AG09309 (cell line): ENCODE data around the gene MPL.

Experiments
- DNase-seq: peaks from one replicate; pipeline ENCODE4 v3.0.0-alpha.2; 2010; ENCODE audit warnings: low read depth
- H3K4me3 ChIP-seq: 2 replicates; pipeline ENCODE4 v1.5.1; 2011; ENCODE audit warnings: mild to moderate bottlenecking, low read depth, low read length, moderate library complexity; ENCODE audit not compliant: control insufficient read depth
- TF ChIP-seq, protein P1 (sequence below): IDR thresholded peaks from 2 replicates; pipeline ENCODE4 v1.5.1; 2011; ENCODE audit warnings: mild to moderate bottlenecking, low read depth, low read length, inconsistent platforms; ENCODE audit not compliant: insufficient read depth, control insufficient read depth; ENCODE audit errors: missing control alignments

The MPL gene

DNA sequence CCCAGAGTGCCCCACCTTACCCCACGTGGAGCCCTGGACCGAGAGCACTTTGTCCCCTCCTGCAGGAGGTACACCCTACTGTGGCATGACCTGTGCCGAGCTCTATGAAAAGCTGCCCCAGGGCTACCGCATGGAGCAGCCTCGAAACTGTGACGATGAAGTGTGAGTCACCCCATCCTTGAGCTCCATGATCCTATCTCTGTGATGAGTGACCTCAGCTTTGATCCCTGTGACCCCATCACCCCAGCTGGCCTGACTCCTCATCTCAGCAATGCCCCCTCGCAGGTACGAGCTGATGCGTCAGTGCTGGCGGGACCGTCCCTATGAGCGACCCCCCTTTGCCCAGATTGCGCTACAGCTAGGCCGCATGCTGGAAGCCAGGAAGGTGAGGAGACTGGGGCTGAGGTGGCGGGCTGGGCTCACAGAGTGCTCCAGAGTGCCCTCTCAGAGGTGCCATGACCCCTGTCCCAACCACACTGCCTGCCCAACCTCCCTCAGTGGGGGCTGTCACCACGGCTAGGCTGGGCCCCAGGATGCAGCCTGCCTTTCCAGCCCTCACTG, 16.2 kb upstream of the MPL start:
- TF ChIP-seq, protein P1, sequence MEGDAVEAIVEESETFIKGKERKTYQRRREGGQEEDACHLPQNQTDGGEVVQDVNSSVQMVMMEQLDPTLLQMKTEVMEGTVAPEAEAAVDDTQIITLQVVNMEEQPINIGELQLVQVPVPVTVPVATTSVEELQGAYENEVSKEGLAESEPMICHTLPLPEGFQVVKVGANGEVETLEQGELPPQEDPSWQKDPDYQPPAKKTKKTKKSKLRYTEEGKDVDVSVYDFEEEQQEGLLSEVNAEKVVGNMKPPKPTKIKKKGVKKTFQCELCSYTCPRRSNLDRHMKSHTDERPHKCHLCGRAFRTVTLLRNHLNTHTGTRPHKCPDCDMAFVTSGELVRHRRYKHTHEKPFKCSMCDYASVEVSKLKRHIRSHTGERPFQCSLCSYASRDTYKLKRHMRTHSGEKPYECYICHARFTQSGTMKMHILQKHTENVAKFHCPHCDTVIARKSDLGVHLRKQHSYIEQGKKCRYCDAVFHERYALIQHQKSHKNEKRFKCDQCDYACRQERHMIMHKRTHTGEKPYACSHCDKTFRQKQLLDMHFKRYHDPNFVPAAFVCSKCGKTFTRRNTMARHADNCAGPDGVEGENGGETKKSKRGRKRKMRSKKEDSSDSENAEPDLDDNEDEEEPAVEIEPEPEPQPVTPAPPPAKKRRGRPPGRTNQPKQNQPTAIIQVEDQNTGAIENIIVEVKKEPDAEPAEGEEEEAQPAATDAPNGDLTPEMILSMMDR, result no peak
- no peak for DNase-seq
- H3K4me3 ChIP-seq, result no peak overlapping the region

DNA sequence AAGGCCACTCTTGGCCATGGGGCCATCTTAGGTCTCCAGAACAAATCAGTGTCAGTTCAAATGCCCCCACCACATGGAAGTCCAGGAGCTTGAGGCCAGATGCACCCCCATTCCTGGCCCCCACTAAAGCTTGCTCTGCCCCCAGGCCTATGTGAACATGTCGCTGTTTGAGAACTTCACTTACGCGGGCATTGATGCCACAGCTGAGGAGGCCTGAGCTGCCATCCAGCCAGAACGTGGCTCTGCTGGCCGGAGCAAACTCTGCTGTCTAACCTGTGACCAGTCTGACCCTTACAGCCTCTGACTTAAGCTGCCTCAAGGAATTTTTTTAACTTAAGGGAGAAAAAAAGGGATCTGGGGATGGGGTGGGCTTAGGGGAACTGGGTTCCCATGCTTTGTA, 15.1 kb upstream of the MPL start:
- TF ChIP-seq, protein P1, result no peak
- DNase-seq, result no peak
- no peak overlapping the region for H3K4me3 ChIP-seq

DNA sequence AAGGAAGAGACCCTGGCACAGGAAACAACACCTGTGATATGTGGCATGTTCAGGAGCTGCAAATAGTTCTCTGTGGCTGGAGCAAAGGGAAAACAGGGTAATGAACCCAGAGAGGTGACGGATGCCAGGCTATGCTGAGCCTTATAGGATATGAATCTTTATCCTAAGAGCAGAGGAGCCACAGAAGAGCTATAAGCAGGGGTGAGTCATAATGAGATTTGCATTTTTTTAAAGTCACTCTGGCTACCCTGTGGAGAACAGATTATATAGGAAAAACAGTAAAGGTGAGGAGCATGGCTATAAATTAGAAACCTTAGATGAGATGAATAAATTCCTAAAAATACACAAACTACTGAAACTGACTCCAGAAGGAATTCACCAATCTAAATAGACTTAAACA, 12.8 kb upstream of the MPL start:
- DNase-seq, result no peak
- TF ChIP-seq, protein P1, result no peak

DNA sequence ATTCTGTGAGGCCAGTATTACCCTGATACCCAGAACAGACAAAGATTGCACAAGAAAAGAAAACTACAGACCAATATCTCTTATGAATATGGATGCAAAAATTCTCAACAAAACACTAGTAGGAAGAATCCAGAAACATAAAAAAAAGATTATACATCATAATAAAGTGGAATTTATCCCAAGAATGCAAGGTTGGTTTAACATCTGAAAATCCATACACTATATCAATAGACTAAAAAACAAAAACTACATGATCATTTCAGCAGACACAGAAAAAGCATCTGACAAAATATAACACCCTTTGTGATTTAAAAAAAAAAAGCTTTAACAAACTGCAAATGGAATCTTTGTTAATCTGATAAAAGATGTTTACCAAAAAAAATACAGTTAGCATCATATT, 12.2 kb upstream of the MPL start:
- no peak overlapping the region for H3K4me3 ChIP-seq
- DNase-seq, result no peak
- TF ChIP-seq, protein P1, result no peak

More for the DNA sequence above, 12.8 kb upstream of the MPL start:
- no peak overlapping the region for H3K4me3 ChIP-seq

DNA sequence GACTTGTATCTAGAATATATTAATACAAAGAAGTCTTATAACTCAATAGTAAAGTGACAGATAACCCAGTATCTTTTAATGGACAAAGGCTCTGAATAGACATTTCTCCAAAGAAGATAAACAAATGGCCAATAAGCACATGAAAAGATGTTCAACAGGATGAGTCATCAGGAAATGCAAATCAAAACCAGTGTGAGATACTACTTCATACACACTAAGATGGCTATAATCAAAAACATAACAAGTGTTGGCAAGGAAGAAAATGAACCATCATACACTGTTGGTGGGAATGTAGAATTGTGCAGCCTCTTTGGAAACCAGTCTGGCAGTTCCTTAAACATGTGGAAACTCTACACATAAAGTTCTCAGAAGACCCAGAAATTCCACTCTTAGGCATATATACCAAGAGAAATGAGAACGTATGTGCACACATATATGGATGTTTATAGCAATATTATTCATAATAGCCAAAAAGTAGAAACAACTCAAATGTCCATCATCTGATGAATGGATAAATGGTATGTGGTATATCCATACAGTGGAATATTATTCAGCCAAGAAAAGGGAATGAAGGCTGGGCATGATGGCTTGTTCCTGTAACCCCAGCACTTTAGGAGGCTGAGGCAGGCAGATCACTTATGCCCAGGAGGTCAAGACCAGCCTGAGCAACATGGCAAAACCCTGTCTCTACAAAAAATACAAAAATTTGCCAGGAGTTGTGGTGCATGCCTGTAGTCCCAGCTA, 9.9 kb upstream of the MPL start:
- no peak overlapping the region for H3K4me3 ChIP-seq
- DNase-seq, result no peak
- TF ChIP-seq, protein P1, result no peak

DNA sequence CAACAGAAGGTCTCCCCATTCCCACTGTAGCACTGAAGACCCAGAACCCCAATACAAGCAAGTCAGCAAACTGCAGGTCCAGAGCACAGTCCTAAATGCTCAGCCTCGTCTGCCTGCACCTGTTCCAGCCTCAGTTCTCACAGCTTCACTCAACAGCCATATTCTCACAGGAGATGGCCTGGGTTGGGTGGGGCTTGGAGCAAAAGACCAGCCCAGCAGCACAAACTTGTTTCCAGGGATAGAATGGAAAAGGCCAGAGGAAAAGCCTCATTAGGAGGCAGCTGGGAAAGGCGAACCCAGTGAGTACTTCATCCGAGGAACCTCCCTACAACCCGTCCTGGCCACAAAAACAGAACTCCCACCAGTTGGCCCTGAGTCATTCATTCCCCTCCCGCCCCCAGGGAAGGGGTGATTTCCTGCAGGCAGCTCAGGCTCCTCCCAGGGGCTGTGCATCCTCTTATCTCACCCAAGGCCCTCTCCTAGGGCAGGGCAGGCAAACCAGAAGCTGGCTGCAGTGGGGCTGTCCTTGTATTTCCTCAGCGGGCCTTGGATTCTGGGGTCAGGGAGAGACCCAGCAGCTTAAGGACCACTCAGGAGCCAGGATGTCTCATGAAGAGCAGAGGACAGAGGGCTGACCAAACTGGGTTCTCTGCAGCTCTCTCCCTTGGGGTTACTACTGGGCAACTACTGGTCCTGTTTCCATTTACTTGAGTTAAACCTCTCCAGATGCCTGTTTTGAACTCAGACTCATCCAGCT, 7.4 kb upstream of the MPL start:
- DNase-seq, result no peak
- TF ChIP-seq, protein P1, result no peak
- H3K4me3 ChIP-seq, result no peak overlapping the region
